AG20443 (cell line): ENCODE data around the gene NUP37.
"Not testable (repeated sequence)": the region's sequence is repeated elsewhere in the genome, so short reads cannot be mapped to it uniquely, and the experiment has no call there.

Source experiments
- DNase-seq: peaks from one replicate; pipeline ENCODE4 v3.0.0; 2012; ENCODE audit warnings: low spot score, mixed read lengths

The NUP37 gene

DNA sequence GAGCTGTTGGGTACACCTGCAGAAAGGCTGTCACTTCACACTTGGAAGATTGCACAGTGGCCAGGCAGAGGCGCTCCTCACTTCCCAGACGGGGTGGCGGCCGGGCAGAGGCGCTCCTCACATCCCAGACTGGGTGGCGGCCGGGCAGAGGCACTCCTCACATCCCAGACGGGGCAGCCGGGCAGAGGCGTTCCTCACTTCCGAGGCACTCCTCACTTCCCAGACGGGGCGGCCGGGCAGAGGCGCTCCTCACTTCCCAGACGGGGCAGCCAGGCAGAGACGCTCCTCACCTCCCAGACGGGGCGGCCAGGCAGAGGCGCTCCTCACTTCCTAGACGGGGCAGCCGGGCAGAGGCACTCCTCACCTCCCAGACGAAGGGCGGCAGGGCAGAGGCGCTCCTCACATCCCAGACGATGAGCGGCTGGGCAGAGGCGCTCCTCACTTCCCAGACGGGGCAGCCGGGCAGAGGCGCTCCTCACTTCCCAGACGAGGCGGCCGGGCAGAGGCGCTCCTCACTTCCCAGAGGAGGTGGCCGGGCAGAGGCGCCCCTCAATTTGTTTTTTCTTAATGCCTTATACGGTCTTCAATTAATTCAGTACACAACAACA lies 30.6 kb downstream of the NUP37 start:
- not testable (repeated sequence) for DNase-seq

DNA sequence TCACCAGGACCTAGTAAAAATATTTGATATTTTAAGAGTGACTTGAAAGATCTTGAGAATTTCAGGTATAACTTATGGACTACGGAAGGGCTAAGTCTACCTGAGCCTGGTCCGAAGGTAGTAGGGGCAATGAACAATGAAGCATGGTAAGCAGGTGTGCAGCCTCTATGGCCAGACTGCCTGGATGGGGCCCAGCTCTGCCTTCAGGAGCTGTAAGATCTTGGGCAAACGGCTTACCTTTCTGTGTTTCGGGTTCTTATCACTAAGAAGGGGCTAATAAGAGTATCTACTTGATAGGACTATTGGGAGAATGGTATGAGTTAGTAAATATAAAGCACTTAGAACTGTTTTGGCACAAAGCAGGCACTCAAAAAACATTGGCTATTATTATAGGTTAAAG lies 39.1 kb downstream of the NUP37 start:
- no peak for DNase-seq

DNA sequence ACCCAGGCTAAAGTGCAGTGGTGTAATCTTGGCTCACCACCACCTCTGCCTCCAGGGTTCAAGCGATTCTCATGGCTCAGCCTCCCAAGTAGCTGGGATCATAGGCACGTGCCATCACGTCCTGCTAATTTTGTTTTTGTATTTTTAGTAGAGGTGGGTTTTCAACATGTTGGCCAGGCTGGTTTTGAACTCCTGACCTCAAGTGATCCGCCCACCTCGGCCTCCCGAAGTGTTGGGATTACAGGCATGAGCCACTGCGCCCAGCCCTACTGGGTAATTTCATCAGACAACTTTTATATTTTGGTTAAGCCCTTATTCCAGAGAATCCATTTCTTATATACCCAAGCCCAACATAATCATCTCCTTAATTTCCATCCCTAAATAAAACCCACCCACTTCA lies 47.8 kb downstream of the NUP37 start:
- DNase-seq = not testable (repeated sequence)

DNA sequence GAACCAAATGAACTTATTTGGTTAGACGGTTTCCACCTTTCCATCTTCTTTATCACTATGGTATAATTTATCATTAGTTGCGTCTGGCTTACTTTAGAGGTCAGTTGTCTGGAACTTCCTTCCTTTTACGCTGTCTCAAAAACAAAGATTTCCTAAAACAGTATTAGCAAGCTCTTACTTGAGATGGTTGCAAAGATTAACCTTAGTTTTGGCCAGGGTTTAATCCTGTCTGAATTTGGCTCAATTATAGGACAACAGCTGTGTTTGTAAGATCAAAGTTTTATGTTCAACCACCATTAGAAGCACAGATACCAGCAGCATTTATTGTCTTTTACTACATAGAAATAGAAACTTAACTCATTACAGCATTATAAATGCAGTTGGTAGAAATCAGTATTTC lies 50.2 kb downstream of the NUP37 start:
- no peak for DNase-seq

DNA sequence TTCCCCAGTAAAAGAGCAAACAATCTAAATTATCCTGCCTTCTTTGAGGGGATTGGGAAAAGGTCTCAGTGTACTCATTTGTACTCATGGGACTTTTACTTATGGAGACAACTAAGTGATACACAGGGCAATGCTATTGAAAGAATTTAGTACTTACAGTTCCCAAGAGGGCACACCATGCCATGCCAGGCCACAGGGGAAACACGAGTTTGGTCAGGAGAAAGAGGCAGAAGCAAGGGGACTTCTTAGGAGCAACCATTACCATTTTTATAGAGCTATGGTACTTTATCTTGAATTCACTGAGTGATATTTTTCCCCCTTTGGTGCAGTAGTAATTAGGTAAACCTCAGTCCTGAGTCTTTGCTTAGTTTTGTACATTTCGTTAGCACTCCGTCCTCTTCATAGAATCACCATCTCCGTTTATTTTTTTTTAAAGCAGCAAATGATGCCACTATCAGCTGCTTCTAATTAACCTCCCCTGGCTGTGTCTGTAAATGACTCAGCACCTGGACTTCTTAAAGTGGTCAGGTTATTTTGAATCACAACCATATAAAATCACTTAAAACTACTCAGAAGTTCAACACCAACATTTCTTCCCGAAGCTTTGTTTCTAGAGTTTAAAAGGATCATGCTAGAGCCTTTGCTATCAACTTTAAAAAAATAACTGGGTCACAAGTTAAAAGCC lies 52.2 kb downstream of the NUP37 start:
- peak; percentile 44 for DNase-seq

DNA sequence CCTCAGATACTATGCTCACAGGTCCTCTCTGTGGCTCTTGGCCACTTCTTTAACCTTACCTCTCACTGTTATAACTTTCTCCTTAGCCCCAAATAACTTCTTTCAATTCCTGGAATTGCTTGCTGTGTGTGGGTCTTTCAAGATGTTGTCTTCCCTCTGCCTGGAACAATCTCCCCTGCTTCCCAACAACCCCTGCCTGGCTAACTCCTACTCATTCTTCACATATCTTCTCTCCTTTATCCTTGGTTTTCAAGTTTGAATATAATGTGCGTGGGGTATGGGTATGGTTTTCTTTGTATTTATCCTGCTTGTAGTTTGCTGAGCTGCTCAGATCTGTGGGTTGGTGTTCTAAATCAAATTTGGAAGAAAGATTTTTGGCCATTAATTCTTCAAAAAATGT lies 55.4 kb downstream of the NUP37 start:
- DNase-seq = no peak

DNA sequence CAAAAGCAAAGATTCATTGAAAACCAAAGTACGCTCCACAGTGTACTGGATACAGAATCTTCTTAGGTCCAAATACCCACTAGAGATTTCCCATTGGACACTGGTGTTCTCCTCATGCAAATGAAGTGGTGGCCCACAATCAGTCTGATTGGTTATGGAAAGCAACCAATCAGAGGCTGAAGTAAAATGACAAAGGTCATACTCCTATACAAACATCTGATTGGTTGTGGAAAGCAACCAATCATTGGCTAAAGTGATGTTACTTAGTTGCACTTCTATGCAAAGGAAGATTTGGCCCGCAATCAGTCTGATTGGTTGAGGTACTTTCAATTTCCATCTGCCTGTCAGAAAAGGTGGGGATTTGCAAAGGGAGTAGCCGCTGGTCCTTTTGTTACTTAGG lies 56.8 kb downstream of the NUP37 start:
- DNase-seq = no peak

DNA sequence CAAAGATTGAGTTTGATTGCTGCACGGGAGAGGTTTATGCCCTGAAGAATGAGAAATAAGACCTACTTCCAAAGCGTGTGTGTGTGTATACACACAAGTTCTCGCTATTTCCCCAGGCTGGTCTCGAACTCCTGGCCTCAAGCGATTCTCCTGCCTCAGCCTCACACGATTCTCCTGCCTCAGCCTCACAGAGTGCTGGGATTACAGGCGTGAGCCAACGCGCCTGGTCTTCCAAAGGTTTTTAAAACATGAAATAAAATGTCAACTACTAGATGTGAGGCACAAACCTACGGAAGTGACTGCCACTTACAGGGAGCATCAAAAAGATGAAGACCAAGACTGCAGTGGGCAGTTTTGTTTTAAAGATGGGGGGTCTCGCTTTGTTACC lies 57.5 kb downstream of the NUP37 start:
- DNase-seq = no peak

DNA sequence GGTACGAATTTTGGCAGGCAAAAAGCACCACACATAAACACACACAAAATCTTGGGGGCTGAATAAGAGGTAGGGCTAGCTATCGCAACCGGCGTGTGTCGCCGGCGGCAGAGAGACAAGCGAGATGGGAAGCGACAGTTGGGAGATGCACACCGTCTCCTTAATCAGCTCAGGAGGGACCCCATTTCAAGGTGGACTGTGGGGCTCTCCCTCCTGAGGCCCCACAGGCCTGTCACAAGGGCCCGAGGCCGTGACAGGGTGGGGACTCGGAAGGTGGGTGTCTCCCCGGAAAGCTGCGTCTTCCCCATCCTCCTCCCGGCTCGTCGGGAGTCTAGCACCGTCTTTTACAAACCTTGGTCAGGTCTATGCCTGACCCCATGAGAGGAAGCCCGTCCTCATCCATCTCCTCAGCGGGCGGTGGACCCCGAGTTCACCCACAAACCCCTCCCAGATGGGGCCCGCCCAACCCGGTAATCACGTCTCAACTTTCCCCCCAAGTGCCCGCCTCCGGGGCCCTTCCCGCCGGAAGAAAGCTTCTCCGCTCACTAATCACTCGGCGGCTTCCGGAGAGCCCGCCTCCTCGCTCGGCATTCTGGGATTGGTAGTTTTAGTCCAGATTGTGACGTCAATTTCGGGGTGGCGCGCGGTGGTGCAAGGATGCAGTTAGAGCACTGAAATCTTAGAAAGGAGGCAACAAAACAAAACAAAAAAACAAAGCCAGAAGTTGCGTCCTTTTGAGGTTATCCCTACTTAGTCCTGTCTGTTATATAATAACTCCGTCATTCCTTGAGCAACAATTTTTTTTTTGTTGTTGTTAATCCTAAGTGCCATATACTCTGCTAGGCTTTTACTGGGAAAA lies 58.1 kb downstream of the NUP37 start, which contains the start of gene WASHC3:
TSS of gene WASHC3 (minus strand) at position 432 of the 859 bp plus-strand sequence. CDS start at position 403, 29 bp downstream.
- DNase-seq = peak; percentile 96

DNA sequence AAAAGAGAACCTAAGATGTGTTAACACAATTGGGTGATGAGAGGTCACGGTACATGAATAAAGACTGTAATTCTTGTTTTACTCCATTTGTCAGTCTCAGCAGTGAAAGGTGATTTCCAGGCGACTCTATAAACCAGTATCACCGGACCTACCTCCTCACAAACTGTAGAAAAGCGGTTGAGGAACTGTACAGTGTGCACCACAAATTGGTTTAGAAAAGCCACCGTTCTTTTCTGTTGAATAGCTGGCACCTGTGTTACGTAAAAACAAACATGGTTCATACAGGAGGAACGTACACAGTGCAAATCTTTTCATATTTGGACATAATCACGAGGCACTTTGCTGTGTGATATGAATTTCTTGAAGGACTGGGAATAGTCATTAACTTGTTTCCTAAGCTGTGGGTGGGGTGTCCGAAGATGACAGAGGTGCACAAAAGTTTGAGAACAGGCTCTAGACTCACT lies 58.8 kb downstream of the NUP37 start:
- DNase-seq = no peak

DNA sequence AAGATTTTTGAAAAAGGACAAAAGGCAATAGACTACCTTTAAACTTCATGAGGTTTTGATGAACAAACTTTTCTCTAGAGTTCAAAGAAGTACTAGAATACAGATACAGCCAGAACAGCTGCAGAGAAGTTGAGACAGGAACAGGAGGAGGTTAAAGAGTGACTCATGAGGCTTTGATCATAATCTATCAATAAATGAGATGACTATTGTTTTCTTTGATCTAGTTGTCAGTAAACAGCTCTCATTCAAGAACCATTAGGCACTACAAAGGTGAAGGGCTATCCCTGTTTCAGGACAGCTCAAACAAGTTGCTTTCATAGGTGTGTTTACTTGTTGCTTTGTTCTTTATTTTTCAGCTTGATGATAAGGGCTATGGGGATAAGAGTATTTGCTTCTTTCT lies 60.6 kb downstream of the NUP37 start:
- DNase-seq = no peak

DNA sequence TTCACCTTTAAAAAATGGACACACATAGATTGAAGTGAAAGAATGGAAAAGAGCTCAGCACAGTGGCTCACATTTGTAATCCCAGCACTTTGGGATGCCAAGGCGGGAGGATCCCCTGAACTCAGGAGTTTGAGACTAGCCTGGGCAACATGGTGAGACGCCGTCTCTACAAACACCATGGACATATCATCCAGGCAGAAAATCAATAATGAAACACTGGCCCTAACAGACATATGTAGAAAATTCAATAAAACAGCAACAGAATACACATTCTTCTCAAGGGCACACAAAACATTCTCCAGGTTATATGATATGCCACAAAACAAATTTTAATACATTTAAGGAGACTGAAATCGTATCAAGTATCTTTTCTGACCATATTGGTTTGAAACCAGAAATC lies 65.6 kb downstream of the NUP37 start:
- DNase-seq = no peak

DNA sequence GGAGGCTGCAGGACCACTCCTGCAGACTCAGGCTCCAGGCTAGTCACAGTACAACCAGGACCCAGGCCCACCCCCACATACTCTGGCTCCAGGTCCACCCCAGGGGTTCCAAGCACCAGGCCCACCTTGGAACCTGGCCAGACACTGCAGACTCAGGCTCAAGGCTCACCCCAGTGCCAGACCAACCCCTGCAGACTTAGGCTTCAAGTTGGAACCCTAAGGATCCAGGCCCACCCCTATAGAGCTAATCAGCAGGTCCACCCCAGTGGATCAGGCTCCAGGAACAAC lies 66.9 kb downstream of the NUP37 start:
- DNase-seq = no peak

DNA sequence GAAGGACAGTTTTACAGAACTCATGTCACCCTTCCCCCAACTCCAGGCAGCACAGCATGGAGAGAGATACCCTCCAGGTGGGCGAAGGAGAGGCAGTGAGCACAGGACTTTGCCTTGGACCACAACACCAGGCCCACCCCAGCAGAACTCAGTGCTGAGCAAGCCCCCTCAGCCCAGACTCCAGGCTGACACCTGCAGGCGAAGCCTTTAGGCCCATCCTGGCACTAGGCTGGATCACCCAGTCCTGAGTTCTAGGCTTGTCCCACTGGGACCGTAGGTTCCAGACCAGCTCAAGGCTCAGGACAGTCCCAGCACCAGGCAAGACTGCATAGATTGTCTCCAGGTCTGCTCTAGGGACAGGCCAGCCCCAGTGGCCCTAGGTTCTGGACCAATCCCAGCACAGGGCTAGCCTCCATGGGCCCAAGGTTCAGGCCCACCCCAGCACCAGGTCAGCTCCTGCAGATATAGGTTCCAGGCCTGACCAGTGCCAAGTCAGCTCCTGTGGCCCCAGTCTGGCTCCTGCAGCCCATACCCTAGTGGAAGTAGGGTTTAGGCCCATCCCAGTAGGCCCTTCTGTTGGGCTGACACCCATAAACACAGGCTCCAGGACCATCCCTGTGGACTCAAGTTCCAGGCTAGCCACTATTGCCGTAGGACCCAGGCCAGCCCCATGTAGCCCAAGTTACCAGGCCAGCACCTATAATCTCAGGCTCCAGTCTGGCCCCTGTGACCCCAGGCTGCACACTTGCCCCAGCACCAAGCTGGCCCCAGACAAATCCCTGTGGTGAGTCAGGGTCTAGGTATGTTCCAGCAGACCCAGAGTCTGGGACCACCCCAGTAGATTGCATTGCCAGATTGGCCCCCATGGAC lies 67.5 kb downstream of the NUP37 start:
- DNase-seq = no peak

DNA sequence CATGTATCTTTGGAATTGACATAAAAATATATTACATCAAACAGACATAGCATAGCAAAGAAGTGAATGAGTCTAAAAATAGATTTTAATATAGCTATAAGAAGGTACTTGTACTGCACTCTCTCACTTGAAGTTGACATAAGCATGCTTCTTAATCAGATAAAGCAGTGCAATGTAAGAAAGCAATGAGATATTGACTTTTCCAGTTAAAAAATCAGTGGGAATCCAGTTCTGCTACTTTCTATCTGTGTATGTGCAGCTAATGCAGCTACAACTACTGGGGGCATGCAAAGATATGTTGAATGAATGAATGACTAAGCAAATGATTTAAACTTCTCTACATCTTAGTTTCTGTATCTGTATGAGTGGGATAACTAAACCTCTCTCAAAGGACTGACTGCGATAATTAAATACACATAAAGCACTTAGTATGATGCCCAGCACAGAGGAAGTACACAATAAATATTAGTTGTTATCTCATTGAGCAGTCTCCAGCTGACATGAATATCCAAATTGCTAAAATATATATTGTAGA lies 68.4 kb downstream of the NUP37 start:
- DNase-seq = no peak

DNA sequence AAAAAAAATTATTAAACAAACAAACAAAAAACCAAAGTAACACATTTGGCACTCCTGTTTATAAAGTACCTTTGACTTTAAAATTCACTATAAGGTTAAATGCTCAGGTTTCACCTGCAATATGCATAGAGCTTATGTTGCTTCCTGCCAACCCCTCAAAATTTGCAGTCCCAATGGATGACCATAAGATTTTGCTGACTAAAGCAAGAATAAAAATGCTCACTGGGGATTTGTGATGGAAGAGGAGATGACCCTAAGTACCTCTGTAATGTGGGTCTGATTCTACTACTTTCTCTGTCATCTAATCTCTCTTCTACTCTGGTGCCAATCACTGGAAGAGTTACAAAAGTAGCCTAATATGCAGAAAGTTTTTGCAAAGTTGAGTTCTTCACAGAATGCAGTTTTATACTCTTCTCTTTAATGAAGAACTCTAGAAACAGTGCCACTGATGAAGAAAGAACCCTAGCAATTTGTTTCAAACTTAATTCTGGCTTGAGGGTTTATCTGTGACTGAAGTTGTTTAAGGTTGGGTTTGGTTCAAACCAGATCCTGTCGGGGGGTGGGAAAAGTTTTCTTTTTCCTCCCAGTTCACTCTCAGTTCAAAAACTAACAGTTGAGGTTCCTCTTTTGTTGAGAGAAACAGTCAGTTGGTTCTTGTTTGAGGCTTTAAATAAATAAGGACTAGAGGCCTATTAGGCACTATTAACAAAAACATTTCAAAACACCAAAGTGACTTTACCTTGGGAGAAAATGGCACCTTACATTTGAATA lies 69.1 kb downstream of the NUP37 start:
- no peak for DNase-seq

DNA sequence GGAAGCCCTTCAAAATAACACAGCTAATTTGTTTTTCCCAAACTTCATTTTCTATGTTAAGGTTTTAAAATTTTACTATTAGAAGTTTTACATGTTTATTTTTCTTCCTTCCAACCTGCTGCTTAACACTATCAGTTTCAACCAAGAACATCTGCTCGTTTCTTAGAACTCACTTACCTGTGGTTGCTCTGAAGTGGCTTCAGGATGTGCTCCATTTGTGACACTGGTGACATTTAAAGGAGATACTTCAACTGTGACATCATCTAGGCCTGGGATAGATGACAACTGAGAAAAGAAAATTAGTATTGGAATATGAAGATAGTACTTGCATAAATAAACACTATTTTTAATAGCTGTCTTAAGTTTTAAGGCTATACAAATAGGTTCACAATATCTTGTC lies 76.0 kb downstream of the NUP37 start:
- DNase-seq = no peak

DNA sequence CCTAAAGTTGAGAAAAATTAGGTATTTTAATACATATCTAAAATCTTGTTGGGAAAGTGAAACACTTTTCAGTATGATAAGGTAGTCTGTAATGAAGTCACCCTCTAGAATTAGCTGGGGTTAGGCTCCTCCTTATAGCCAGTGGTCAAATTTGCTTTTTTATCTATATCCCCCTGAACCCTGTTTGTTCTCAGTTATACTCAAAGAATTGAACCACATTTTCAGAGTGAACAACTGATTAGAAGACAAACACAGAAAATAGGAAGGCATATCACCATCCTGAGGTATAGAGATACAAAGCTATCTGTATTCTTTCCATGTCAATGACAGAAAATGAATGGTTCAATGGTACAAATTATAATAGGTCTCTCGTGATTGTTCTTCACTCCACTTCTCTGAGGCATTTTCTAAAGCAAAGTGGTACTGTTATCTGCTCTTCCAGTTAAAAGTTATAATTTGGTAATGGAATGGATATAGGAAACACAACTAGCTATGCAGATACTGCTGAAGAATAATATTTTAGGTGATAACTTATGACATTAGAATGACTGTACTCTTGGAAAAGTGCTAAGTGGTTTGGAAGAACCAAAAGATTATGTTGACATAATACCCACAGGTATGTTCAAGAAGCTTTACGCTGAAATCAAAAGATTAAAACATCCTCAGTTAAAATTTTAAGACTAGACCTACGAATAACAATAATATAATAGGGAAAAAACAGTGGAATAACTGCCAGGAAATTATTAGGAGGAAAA lies 85.7 kb downstream of the NUP37 start:
- peak; percentile 14 for DNase-seq

DNA sequence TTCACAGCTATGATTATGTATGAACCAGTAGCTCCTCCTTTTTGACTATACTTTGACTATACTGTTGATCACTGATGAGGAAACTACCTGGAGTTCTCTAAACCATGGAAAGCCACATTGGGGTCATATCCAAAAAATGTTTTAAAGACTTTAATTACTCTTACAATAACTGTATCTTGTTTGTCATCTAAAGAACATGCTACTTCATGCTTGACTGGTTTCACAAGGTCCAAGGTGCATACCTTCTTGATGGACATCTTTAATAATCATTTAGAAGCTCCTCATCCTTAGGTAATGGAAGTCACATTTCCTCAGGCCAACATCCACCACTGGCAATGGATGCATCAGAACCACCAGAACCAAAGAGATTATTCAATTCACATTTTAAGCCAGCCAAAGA lies 88.1 kb downstream of the NUP37 start:
- DNase-seq = no peak

DNA sequence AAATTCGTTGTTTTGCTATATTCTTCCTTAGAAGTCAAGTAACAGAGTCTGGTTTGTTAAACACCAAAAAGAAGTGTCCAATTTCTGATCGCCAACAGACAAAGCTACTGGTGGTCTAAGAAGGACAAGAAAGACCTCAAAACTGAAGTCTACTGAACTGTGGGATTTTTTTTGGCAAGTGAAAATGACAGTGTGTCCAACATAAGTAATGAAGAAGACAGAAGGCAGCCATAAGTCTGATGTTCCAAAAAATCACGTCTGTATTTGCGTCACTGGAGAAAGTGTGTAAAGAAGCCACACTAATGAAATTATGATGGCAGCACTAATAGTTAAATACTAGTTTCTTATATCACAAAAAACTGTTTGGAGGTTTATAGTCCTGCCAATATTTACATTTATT lies 90.8 kb downstream of the NUP37 start:
- DNase-seq = no peak
